Muscle of leg (tissue), 11 donors: ENCODE results near the gene KRTAP2-1. TPM values are rescaled to one million over a fixed set of nuclear protein-coding genes. Genes with fewer than 3 reads are reported as not detected.

Experiments
- DNase-seq: peaks from one replicate; pipeline ENCODE4 v3.0.0; 2013
- H3K27ac ChIP-seq: one replicate; pipeline ENCODE4 v1.5.1; 2013; ENCODE audit warnings: mild to moderate bottlenecking, low read length, control low read depth
- H3K27me3 ChIP-seq: one replicate; pipeline ENCODE4 v1.6.1; 2013; ENCODE audit warnings: low read length; ENCODE audit not compliant: control insufficient read depth, insufficient read depth
- H3K36me3 ChIP-seq: one replicate; pipeline ENCODE4 v1.6.1; 2013; ENCODE audit warnings: low read length; ENCODE audit not compliant: control insufficient read depth, insufficient read depth
- H3K4me1 ChIP-seq: one replicate; pipeline ENCODE4 v1.6.1; 2013; ENCODE audit warnings: low read length; ENCODE audit not compliant: control insufficient read depth, insufficient read depth
- H3K4me3 ChIP-seq: one replicate; pipeline ENCODE4 v1.5.1; 2013; ENCODE audit warnings: low read length, control low read depth
- H3K9me3 ChIP-seq: replicated peaks from 2 replicates; pipeline ENCODE4 v1.6.1; 2013; ENCODE audit warnings: low read depth, low read length; ENCODE audit not compliant: control insufficient read depth
- WGBS: methylation state at CpG from one replicate; pipeline ENCODE4 v1.1.5; 2013; ENCODE audit warnings: missing lambda C conversion rate; ENCODE audit not compliant: insufficient coverage; 5-methylcytosine and 5-hydroxymethylcytosine counted together
- polyA plus RNA-seq, 8 donors: library from polyadenylated mRNA; unstranded; fragments of 120-200 nt; gene quantifications; one replicate each; pipeline versions ENCODE4 v1.2.1 to v1.2.3, GENCODE V29; 2013; ENCODE audit warnings: inconsistent platforms in 1 of 8, low replicate concordance in 1 of 8; ENCODE audit not compliant: insufficient read length in 8 of 8, insufficient read depth in 1 of 8
- total RNA-seq: library from RNA; stranded (reverse); fragments of 120-200 nt; gene quantifications from one replicate; pipeline ENCODE4 v1.2.4, GENCODE V29; 2013

The KRTAP2-1 gene
- total and polyA plus RNA-seq, 9 donors = not detected

GRCh38 chr17:41013181-41013580 lies 33.9 kb downstream of the KRTAP2-1 start:
- no peak overlapping the region for H3K4me3 ChIP-seq
- H3K36me3 ChIP-seq = no peaks in the 10 kb centered on the region
- peaks cover 6% of the 10 kb centered on the region for H3K4me1 ChIP-seq
- DNase-seq = no peak
- no peak overlapping the region for H3K27ac ChIP-seq
- H3K9me3 ChIP-seq = no peaks in the 10 kb centered on the region
- H3K27me3 ChIP-seq = no peaks in the 10 kb centered on the region
- no CpG with 5 or more reads among the region's 3 CpGs for WGBS

- Histone ChIP-seq H3K4me3 (no peak overlapping the region), H3K4me1 (peaks cover 6% of the 10 kb centered on the region), H3K9me3 (no peaks in the 10 kb centered on the region), H3K27me3 (no peaks in the 10 kb centered on the region), H3K27ac (no peak overlapping the region), H3K36me3 (no peaks in the 10 kb centered on the region)
- DNase-seq = no peak
- WGBS = 38% methylated on average over 5 of the region's 6 CpGs
Measured at GRCh38 chr17:41012326-41013120, 34.6 kb downstream of the KRTAP2-1 start.

DNA sequence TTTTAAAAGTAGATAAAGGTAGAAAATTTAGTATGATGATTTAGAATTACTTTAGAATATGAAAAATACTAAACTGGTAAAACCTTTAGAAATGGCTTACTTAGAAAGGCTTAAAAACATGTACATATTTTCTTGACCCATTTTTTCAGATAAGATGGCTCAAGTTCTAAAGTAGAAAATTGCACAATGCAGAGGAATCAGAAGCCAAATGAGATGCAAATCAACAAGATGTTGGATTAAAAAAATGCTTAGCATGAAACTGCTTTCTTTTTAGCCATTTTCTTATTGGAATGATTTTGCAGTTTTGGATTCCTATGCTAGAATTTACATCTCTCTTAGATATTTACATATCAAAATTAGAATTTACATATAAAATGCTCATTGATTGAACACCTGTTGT lies 36.7 kb downstream of the KRTAP2-1 start:
- H3K27ac ChIP-seq = no peak overlapping the region
- peaks cover 6% of the 10 kb centered on the region for H3K4me1 ChIP-seq
- no peaks in the 10 kb centered on the region for H3K27me3 ChIP-seq
- no peak overlapping the region for H3K4me3 ChIP-seq
- no peaks in the 10 kb centered on the region for H3K9me3 ChIP-seq
- DNase-seq = no peak
- no peaks in the 10 kb centered on the region for H3K36me3 ChIP-seq

- no peak overlapping the region for H3K27ac ChIP-seq
- H3K27me3 ChIP-seq = no peaks in the 10 kb centered on the region
- no CpG with 5 or more reads among the region's 1 CpG for WGBS
- no peak overlapping the region for H3K4me3 ChIP-seq
- no peaks in the 10 kb centered on the region for H3K36me3 ChIP-seq
- no peaks in the 10 kb centered on the region for H3K9me3 ChIP-seq
- H3K4me1 ChIP-seq = peaks cover 6% of the 10 kb centered on the region
- DNase-seq = no peak
Measured at GRCh38 chr17:41009936-41010335, 37.2 kb downstream of the KRTAP2-1 start.

DNA sequence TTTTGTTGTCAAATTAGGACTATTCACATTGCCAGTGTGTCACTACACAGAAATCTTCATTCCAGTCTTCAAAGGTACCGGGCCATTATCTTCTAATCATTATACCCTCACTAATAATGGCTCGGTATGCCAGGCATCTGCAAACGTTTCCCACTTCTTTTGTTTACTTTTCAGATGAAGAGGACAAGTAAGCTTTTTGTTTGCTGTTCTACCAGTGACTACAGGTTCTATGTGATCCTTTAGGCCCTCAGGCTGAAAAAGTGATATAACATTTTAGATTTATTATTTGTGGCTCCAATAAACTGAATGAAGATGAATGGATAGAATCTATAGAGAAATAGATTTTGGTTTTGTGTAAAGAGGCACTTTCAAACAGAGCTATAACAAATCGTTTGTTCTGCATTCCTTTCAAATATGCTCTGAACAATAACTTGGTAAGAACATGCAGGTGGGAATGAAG lies 37.8 kb downstream of the KRTAP2-1 start:
- no peak for DNase-seq
- no CpG with 5 or more reads among the region's 4 CpGs for WGBS
- no peaks in the 10 kb centered on the region for H3K36me3 ChIP-seq

GRCh38 chr17:41008811-41009210 lies 38.3 kb downstream of the KRTAP2-1 start, which contains the start of gene KRTAP3-1:
Gene KRTAP3-1 (minus strand): TSS chr17:41009128. CDS start chr17:41009074, 54 bp downstream.
- Histone ChIP-seq H3K27me3 (no peaks in the 10 kb centered on the region), H3K4me3 (no peak within 1 kb of the TSS), H3K27ac (no peak within 1 kb of the TSS), H3K4me1 (peaks cover 6% of the 10 kb centered on the region), H3K9me3 (no peaks in the 10 kb centered on the region), H3K36me3 (no peaks in the 10 kb centered on the region)
- peak; percentile 13 for DNase-seq
- WGBS = 86% methylated on average over 6 of the region's 8 CpGs

More for the DNA sequence above, 37.8 kb downstream of the KRTAP2-1 start:
- no peak overlapping the region for H3K27ac ChIP-seq
- H3K4me3 ChIP-seq = no peak overlapping the region
- H3K27me3 ChIP-seq = no peaks in the 10 kb centered on the region
- H3K4me1 ChIP-seq = peaks cover 6% of the 10 kb centered on the region
- no peaks in the 10 kb centered on the region for H3K9me3 ChIP-seq

- H3K27ac ChIP-seq = no peak overlapping the region
- WGBS = 94% methylated on average over 2 of the region's 3 CpGs
- no peaks in the 10 kb centered on the region for H3K27me3 ChIP-seq
- H3K9me3 ChIP-seq = no peaks in the 10 kb centered on the region
- H3K36me3 ChIP-seq = no peaks in the 10 kb centered on the region
- H3K4me3 ChIP-seq = no peak overlapping the region
- peaks cover 2% of the 10 kb centered on the region for H3K4me1 ChIP-seq
- DNase-seq = no peak
Measured at GRCh38 chr17:41004397-41004796, 42.7 kb downstream of the KRTAP2-1 start.

DNA sequence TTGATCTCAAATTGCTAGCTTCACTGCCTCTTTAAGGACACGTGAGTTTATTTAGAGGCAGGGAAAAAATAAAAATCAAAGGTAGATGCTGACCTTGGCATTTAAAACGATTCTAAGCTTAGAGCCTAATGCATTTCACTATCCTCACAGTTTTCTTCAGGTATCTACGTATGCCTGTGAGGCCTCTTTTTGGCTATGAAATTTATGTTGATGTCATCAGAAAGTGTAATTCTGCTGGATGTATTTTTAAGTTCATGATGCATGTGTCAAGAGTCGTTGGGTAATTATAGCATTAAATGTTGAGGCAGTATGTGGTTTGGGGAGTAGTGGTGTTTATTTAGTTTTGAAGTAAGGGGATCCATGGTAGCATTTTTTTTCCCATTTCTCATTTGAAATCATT lies 43.2 kb downstream of the KRTAP2-1 start:
- H3K9me3 ChIP-seq = no peaks in the 10 kb centered on the region
- H3K36me3 ChIP-seq = no peaks in the 10 kb centered on the region
- H3K4me1 ChIP-seq = peaks cover 2% of the 10 kb centered on the region
- H3K4me3 ChIP-seq = no peak overlapping the region
- H3K27me3 ChIP-seq = no peaks in the 10 kb centered on the region
- WGBS = no CpG with 5 or more reads among the region's 4 CpGs
- no peak overlapping the region for H3K27ac ChIP-seq
- DNase-seq = no peak

- Histone ChIP-seq H3K27me3 (no peaks in the 10 kb centered on the region), H3K36me3 (no peaks in the 10 kb centered on the region), H3K9me3 (no peaks in the 10 kb centered on the region), H3K27ac (no peak overlapping the region), H3K4me1 (no peaks in the 10 kb centered on the region), H3K4me3 (no peak overlapping the region)
- DNase-seq = no peak
- 27% methylated on average over 2 of the region's 5 CpGs for WGBS
Measured at GRCh38 chr17:41002814-41003213, 44.3 kb downstream of the KRTAP2-1 start.

DNA sequence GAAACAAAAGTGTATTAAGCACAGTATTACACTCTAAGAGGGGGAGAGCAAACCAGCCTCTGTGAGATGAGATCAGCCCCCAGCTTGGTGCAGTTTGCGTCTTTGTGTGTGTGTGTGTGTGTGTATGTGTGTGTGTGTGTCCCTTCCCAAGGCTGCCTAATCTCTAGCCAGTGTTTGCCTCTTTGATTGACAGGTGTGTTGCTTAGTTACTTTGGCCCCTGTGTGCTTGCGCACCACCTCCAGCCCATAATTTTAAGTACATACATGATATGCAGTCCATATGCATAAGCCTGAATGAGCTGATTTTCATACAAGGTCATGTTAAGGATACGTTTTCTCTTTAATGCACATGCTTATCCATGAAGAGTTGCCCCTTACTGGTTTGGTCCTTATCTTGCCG lies 45.3 kb downstream of the KRTAP2-1 start:
- Histone ChIP-seq H3K4me1 (no peaks in the 10 kb centered on the region), H3K27ac (no peak overlapping the region), H3K4me3 (no peak overlapping the region), H3K9me3 (no peaks in the 10 kb centered on the region), H3K36me3 (no peaks in the 10 kb centered on the region), H3K27me3 (no peaks in the 10 kb centered on the region)
- DNase-seq = no peak
- 100% methylated on average over 2 of the region's 4 CpGs for WGBS
